ENCODE results near the gene SLC35F1.
A peak's percentile ranks its signal among the peaks of the same experiment; 100 is the strongest.

Gene SLC35F1

GRCh38 chr6:118198746-118199145 is 291.7 kb downstream of the SLC35F1 start:
- DNase-seq (ENCODE audit: low read depth in 1 of 2, low spot score in 1 of 2), result no peak
- TF ChIP-seq JUND (IDR thresholded peaks at IDR 0.05; ENCODE audit: low read depth), result no peak
- in situ Hi-C loops (cut with HindIII; ENCODE audit: low pct_unique_long_range_greater_than_20kb, low sequenced_read_pairs), result no loop called here

GRCh38 chr6:118200160-118200559 is 293.1 kb downstream of the SLC35F1 start:
- in situ Hi-C loops (cut with HindIII; ENCODE audit: low pct_unique_long_range_greater_than_20kb, low sequenced_read_pairs), result no loop called here
- DNase-seq (ENCODE audit: low read depth in 1 of 2, low spot score in 1 of 2), result no peak
- TF ChIP-seq JUND (IDR thresholded peaks at IDR 0.05; ENCODE audit: low read depth), result no peak

- DNase-seq (ENCODE audit: low read depth in 1 of 2, low spot score in 1 of 2), result peak in 1 of 2 experiments; percentile 22
- in situ Hi-C loops (cut with HindIII; ENCODE audit: low pct_unique_long_range_greater_than_20kb, low sequenced_read_pairs), result no loop called here
- no peak for TF ChIP-seq JUND (IDR thresholded peaks at IDR 0.05; ENCODE audit: low read depth)
Observed at GRCh38 chr6:118202517-118202916, 295.5 kb downstream of the SLC35F1 start.

- TF ChIP-seq JUND (IDR thresholded peaks at IDR 0.05; ENCODE audit: low read depth), result no peak
- in situ Hi-C loops (cut with HindIII; ENCODE audit: low pct_unique_long_range_greater_than_20kb, low sequenced_read_pairs), result no loop called here
- DNase-seq (ENCODE audit: low read depth in 1 of 2, low spot score in 1 of 2), result no peak
Observed at GRCh38 chr6:118203545-118203944, 296.5 kb downstream of the SLC35F1 start.

GRCh38 chr6:118206221-118206620 is 299.2 kb downstream of the SLC35F1 start:
- TF ChIP-seq JUND (IDR thresholded peaks at IDR 0.05; ENCODE audit: low read depth), result no peak
- DNase-seq (ENCODE audit: low read depth in 1 of 2, low spot score in 1 of 2), result no peak
- in situ Hi-C loops (cut with HindIII; ENCODE audit: low pct_unique_long_range_greater_than_20kb, low sequenced_read_pairs), result no loop called here

- in situ Hi-C loops (cut with HindIII; ENCODE audit: low pct_unique_long_range_greater_than_20kb, low sequenced_read_pairs), result no loop called here
- no peak for DNase-seq (ENCODE audit: low read depth in 1 of 2, low spot score in 1 of 2)
- no peak for TF ChIP-seq JUND (IDR thresholded peaks at IDR 0.05; ENCODE audit: low read depth)
Observed at GRCh38 chr6:118207947-118208346, 300.9 kb downstream of the SLC35F1 start.

GRCh38 chr6:118212451-118213173 is 305.5 kb downstream of the SLC35F1 start:
- in situ Hi-C loops (cut with HindIII; ENCODE audit: low pct_unique_long_range_greater_than_20kb, low sequenced_read_pairs), result no loop called here
- TF ChIP-seq JUND (IDR thresholded peaks at IDR 0.05; ENCODE audit: low read depth), result no peak
- no peak for DNase-seq (ENCODE audit: low read depth in 1 of 2, low spot score in 1 of 2)

GRCh38 chr6:118215269-118215668 is 308.2 kb downstream of the SLC35F1 start:
- no peak for DNase-seq (ENCODE audit: low read depth in 1 of 2, low spot score in 1 of 2)
- no peak for TF ChIP-seq JUND (IDR thresholded peaks at IDR 0.05; ENCODE audit: low read depth)
- in situ Hi-C loops (cut with HindIII; ENCODE audit: low pct_unique_long_range_greater_than_20kb, low sequenced_read_pairs), result no loop called here

GRCh38 chr6:118216751-118217150 is 309.7 kb downstream of the SLC35F1 start:
- in situ Hi-C loops (cut with HindIII; ENCODE audit: low pct_unique_long_range_greater_than_20kb, low sequenced_read_pairs), result no loop called here
- TF ChIP-seq JUND (IDR thresholded peaks at IDR 0.05; ENCODE audit: low read depth), result no peak
- no peak for DNase-seq (ENCODE audit: low read depth in 1 of 2, low spot score in 1 of 2)

GRCh38 chr6:118218156-118218555 is 311.1 kb downstream of the SLC35F1 start:
- TF ChIP-seq JUND (IDR thresholded peaks at IDR 0.05; ENCODE audit: low read depth), result no peak
- no peak for DNase-seq (ENCODE audit: low read depth in 1 of 2, low spot score in 1 of 2)
- in situ Hi-C loops (cut with HindIII; ENCODE audit: low pct_unique_long_range_greater_than_20kb, low sequenced_read_pairs), result no loop called here

GRCh38 chr6:118220429-118221128 is 313.5 kb downstream of the SLC35F1 start:
- no peak for TF ChIP-seq JUND (IDR thresholded peaks at IDR 0.05; ENCODE audit: low read depth)
- peak in 1 of 2 experiments; percentile 17 for DNase-seq (ENCODE audit: low read depth in 1 of 2, low spot score in 1 of 2)
- in situ Hi-C loops (cut with HindIII; ENCODE audit: low pct_unique_long_range_greater_than_20kb, low sequenced_read_pairs), result no loop called here

- DNase-seq (ENCODE audit: low read depth in 1 of 2, low spot score in 1 of 2), result no peak
- in situ Hi-C loops (cut with HindIII; ENCODE audit: low pct_unique_long_range_greater_than_20kb, low sequenced_read_pairs), result no loop called here
- no peak for TF ChIP-seq JUND (IDR thresholded peaks at IDR 0.05; ENCODE audit: low read depth)
Observed at GRCh38 chr6:118223316-118223715, 316.3 kb downstream of the SLC35F1 start.

GRCh38 chr6:118228886-118229285 is 321.8 kb downstream of the SLC35F1 start:
- DNase-seq (ENCODE audit: low read depth in 1 of 2, low spot score in 1 of 2), result no peak
- no peak for TF ChIP-seq JUND (IDR thresholded peaks at IDR 0.05; ENCODE audit: low read depth)
- in situ Hi-C loops (cut with HindIII; ENCODE audit: low pct_unique_long_range_greater_than_20kb, low sequenced_read_pairs), result no loop called here
